Gastrocnemius medialis (tissue), 4 donors: ENCODE measurements around the gene AADACL2.

Experiments used
- CTCF ChIP-seq, 5 experiments: fragments of 450-650 bp in 3 of 5; fragments of 200-600 bp in 2 of 5; sonication (generic) in 2 of 5; IDR thresholded peaks in 4 of 5; conservative IDR thresholded peaks in 1 of 5; 1 replicate in 4 of 5; 2 replicates in 1 of 5; pipeline ENCODE4 v1.5.1; 2016 to 2019; ENCODE audit warnings: antibody characterized with exemption in 5 of 5, mild to moderate bottlenecking in 3 of 5, moderate library complexity in 3 of 5
- POLR2A ChIP-seq, 2 donors: fragments of 450-650 bp; IDR thresholded peaks; one replicate each; pipeline ENCODE4 v1.6.1; 2017; ENCODE audit warnings: antibody characterized with exemption in 2 of 2, mild to moderate bottlenecking in 2 of 2, moderate library complexity in 2 of 2

- TF ChIP-seq POLR2A (IDR thresholded peaks at IDR 0.05): no peak
- TF ChIP-seq CTCF (IDR thresholded peaks at IDR 0.05 in 4 of 5, conservative IDR thresholded peaks at IDR 0.05 in 1 of 5): no peak
These were observed 44.2 kb downstream of the AADACL2 start for GRCh38 chr3:151777880-151778279.
